MCF 10A (cell line): ENCODE results near the gene KCNB1. TPM values are rescaled to one million over a fixed set of nuclear protein-coding genes. Genes with fewer than 3 reads are reported as not detected.

Source experiments
- BruUV-seq: library from RNA; stranded (reverse); fragments of 400-500 nt; replicated peaks from 2 replicates; lab custom pipeline; 2021; lab: Mats Ljungman, UMichigan
- CTCF ChIA-PET: fragments of 300-600 bp; sonication (Branson Sonifier 250); formaldehyde crosslinking; extraction: SDS; loops from one replicate; lab custom pipeline; 2021; ENCODE audit warnings: antibody characterized with exemption, inconsistent platforms; lab: Yijun Ruan, JAX
- POLR2A ChIA-PET: fragments of 300-600, 350-650 bp; sonication (Branson Sonifier 250); formaldehyde crosslinking; extraction: SDS; loops from one replicate; lab custom pipeline; 2020; ENCODE audit warnings: antibody characterized with exemption, inconsistent platforms; lab: Yijun Ruan, JAX
- DNase-seq: peaks from one replicate; pipeline ENCODE4 v3.0.0-alpha.2; 2018; ENCODE audit not compliant: unreplicated experiment
- H3K27ac Mint-ChIP-seq: one replicate; pipeline ENCODE4 v1.8.0; 2022; ENCODE audit warnings: mild to moderate bottlenecking, low read depth, mixed read lengths; ENCODE audit not compliant: unreplicated experiment
- H3K27me3 Mint-ChIP-seq: one replicate; pipeline ENCODE4 v1.8.0; 2022; ENCODE audit warnings: mixed read lengths; ENCODE audit not compliant: insufficient read depth, unreplicated experiment
- H3K36me3 Mint-ChIP-seq: one replicate; pipeline ENCODE4 v1.8.0; 2022; ENCODE audit warnings: mild to moderate bottlenecking, moderate library complexity, mixed read lengths; ENCODE audit not compliant: insufficient read depth, unreplicated experiment
- H3K4me1 Mint-ChIP-seq: one replicate; pipeline ENCODE4 v1.8.0; 2022; ENCODE audit warnings: mixed read lengths; ENCODE audit not compliant: insufficient read depth, unreplicated experiment
- H3K4me3 Mint-ChIP-seq: one replicate; pipeline ENCODE4 v1.8.0; 2022; ENCODE audit warnings: mild to moderate bottlenecking, moderate library complexity, mixed read lengths; ENCODE audit not compliant: unreplicated experiment
- H3K9me3 Mint-ChIP-seq: one replicate; pipeline ENCODE4 v1.8.0; 2022; ENCODE audit warnings: mixed read lengths; ENCODE audit not compliant: unreplicated experiment
- intact Hi-C: fragments of 100-400 bp; cut with micrococcal nuclease; formaldehyde crosslinking; loops from 2 replicates; pipeline ENCODE4 v1.14.1; 2022
- total RNA-seq: library from RNA; stranded (reverse); gene quantifications from 2 replicates; pipeline ENCODE4 v1.2.3, GENCODE V29; 2022
- TF ChIP-seq, protein P1 (sequence below): fragments of 200-600 bp; IDR thresholded peaks from one replicate; pipeline ENCODE4 v1.8.0; 2022; ENCODE audit warnings: antibody characterized with exemption, mild to moderate bottlenecking; ENCODE audit not compliant: unreplicated experiment

KCNB1 gene
- total RNA-seq, 1 experiment from 2014 or later: 2.8 TPM

GRCh38 chr20:49384437-49385434, 97.7 kb downstream of the KCNB1 start:
- H3K4me1 Mint-ChIP-seq: peaks cover 57% of the 10 kb centered on the region
- intact Hi-C loops: loop anchor here (1.0 to 5.0 kb wide), 3 partner anchors 37 to 100 kb away; no protein-coding TSS in a partner anchor
- CTCF ChIA-PET: interaction anchor here (0.5 to 3.1 kb wide), 17 partner anchors 8 to 486 kb away, joined by 3 to 18 read pairs (median 4); no protein-coding TSS in a partner anchor
- no peaks in the 10 kb centered on the region for H3K36me3 Mint-ChIP-seq
- TF ChIP-seq, protein P1, sequence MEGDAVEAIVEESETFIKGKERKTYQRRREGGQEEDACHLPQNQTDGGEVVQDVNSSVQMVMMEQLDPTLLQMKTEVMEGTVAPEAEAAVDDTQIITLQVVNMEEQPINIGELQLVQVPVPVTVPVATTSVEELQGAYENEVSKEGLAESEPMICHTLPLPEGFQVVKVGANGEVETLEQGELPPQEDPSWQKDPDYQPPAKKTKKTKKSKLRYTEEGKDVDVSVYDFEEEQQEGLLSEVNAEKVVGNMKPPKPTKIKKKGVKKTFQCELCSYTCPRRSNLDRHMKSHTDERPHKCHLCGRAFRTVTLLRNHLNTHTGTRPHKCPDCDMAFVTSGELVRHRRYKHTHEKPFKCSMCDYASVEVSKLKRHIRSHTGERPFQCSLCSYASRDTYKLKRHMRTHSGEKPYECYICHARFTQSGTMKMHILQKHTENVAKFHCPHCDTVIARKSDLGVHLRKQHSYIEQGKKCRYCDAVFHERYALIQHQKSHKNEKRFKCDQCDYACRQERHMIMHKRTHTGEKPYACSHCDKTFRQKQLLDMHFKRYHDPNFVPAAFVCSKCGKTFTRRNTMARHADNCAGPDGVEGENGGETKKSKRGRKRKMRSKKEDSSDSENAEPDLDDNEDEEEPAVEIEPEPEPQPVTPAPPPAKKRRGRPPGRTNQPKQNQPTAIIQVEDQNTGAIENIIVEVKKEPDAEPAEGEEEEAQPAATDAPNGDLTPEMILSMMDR: peak; percentile 59
- BruUV-seq: no TSS peak
- no peak overlapping the region for H3K4me3 Mint-ChIP-seq
- H3K27ac Mint-ChIP-seq: no peak overlapping the region
- DNase-seq: peak; percentile 83
- no peaks in the 10 kb centered on the region for H3K9me3 Mint-ChIP-seq
- H3K27me3 Mint-ChIP-seq: no peaks in the 10 kb centered on the region
- POLR2A ChIA-PET: interaction anchor here (0.7 to 3.5 kb wide), 8 partner anchors 12 to 99 kb away, joined by 3 to 13 read pairs (median 4); no protein-coding TSS in a partner anchor

DNA sequence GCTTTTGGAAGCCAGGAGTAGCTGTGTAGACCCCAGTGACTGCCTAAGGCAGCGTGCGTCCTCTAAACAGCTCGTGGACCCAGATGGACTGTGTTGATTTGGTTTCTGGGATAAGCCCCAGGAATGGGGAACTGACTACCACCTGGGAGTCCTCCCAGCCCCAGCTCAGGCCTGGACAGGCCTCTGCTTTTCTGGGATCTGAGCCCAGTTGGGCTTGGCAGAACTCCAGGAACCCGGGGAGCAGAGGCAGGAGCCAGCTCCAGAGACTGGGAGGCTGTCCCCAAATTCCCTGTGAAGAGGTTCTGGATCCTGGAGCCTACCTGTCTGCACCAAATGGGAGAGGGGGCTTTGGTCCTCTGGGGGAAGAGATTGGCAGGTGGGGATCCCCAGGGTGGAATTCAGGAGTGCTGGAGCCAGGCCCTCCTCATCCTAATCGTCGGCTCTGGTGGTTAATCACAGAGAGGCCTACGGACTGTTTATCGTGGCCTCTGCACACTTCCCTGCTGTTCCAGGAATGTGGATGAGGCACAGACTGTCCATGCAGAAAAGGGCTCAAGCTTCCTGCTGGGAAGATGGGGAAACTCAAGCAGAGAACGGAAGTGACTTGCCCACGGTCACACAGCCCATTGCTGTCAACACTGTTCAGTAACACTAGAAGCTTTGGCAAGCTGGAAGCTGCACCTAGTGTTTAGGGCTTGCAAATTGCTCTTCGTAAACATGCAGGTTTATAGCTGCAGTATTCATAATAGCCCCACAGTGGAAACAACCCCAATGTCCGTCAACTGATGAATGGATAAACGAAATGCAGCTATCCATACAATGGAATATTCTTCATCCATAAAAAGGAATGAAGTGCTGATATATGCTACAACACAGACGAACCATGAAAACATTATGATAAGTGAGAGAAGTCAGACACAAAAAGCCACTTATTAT, 100.6 kb downstream of the KCNB1 start:
- DNase-seq: peak; percentile 96
- Mint-ChIP-seq H3K27ac (peak overlapping the region; percentile 19), H3K36me3 (no peaks in the 10 kb centered on the region), H3K4me1 (peaks cover 51% of the 10 kb centered on the region), H3K9me3 (no peaks in the 10 kb centered on the region), H3K4me3 (no peak overlapping the region), H3K27me3 (no peaks in the 10 kb centered on the region)
- intact Hi-C loops: loop anchor here (5.0 kb wide), 2 partner anchors 35 to 80 kb away; no protein-coding TSS in a partner anchor
- ChIA-PET CTCF (interaction anchor here (0.6 to 1.9 kb wide), 12 partner anchors 12 to 1115 kb away, joined by 3 to 11 read pairs (median 3); no protein-coding TSS in a partner anchor), POLR2A (interaction anchor here (0.6 to 4.4 kb wide), 28 partner anchors 9 to 1947 kb away, joined by 3 to 51 read pairs (median 4); partner anchors contain the start of gene ZNFX1)
- BruUV-seq: no TSS peak
- TF ChIP-seq, protein P1: no peak

- no peak for DNase-seq
- TF ChIP-seq, protein P1: no peak
- Mint-ChIP-seq H3K27me3 (no peaks in the 10 kb centered on the region), H3K36me3 (no peaks in the 10 kb centered on the region), H3K4me1 (peaks cover 40% of the 10 kb centered on the region), H3K4me3 (no peak overlapping the region), H3K9me3 (no peaks in the 10 kb centered on the region), H3K27ac (peak overlapping the region; percentile 19)
- ChIA-PET CTCF (interaction anchor here (0.5 to 1.1 kb wide), 2 partner anchors 35 to 513 kb away, joined by 3 read pairs; no protein-coding TSS in a partner anchor), POLR2A (interaction anchor here (0.7 to 4.4 kb wide), 11 partner anchors 8 to 224 kb away, joined by 3 to 51 read pairs (median 8); no protein-coding TSS in a partner anchor)
- BruUV-seq: no TSS peak
- intact Hi-C loops: loop anchor here (5.0 kb wide), 2 partner anchors 33 to 82 kb away; no protein-coding TSS in a partner anchor
These were observed 102.1 kb downstream of the KCNB1 start for GRCh38 chr20:49380337-49380780.
